Astrocyte of the cerebellum (primary cell): ENCODE measurements around the gene SLIT3.

Experiments used
- DNase-seq: peaks from one replicate; pipeline ENCODE4 v3.0.0-alpha.2; 2011; ENCODE audit warnings: low read depth
- H3K4me3 ChIP-seq: 2 replicates; pipeline ENCODE4 v1.5.1; 2011; ENCODE audit warnings: mild to moderate bottlenecking, low read depth, low read length, moderate library complexity
- in situ Hi-C: cut with HindIII; loops from 2 replicates; pipeline ENCODE4 v1.10.0; 2017; ENCODE audit warnings: low sequenced_read_pairs
- TF ChIP-seq, protein P1 (sequence below): IDR thresholded peaks from 2 replicates; pipeline ENCODE4 v1.5.1; 2012; ENCODE audit warnings: low read length, low read depth, moderate library complexity, mild to moderate bottlenecking; ENCODE audit errors: missing control alignments

SLIT3 gene

GRCh38 chr5:168829922-168830417, 471.0 kb downstream of the SLIT3 start:
- in situ Hi-C loops: no loop called here
- no peak for DNase-seq

DNA sequence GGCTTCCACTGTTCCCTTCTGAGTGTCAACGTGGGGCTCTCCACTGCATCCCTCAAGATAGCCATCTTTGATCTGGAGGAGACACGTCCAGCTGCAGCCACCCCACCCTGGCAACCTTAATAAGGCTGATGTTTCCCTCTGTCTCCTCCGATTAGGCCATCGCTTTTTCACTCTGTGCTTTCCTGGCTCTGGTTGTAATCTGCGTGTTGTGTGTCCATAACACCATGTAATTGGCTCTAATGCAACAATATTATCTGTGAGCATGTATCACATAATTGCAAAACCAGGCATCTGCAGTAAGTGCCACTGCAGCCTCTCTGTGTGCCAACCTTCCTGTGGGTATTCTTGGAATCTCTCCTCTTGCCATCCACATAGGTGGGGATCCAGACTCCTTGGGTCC, 471.9 kb downstream of the SLIT3 start:
- DNase-seq: no peak
- TF ChIP-seq, protein P1, sequence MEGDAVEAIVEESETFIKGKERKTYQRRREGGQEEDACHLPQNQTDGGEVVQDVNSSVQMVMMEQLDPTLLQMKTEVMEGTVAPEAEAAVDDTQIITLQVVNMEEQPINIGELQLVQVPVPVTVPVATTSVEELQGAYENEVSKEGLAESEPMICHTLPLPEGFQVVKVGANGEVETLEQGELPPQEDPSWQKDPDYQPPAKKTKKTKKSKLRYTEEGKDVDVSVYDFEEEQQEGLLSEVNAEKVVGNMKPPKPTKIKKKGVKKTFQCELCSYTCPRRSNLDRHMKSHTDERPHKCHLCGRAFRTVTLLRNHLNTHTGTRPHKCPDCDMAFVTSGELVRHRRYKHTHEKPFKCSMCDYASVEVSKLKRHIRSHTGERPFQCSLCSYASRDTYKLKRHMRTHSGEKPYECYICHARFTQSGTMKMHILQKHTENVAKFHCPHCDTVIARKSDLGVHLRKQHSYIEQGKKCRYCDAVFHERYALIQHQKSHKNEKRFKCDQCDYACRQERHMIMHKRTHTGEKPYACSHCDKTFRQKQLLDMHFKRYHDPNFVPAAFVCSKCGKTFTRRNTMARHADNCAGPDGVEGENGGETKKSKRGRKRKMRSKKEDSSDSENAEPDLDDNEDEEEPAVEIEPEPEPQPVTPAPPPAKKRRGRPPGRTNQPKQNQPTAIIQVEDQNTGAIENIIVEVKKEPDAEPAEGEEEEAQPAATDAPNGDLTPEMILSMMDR: no peak
- no peak overlapping the region for H3K4me3 ChIP-seq
- in situ Hi-C loops: no loop called here

More at GRCh38 chr5:168829922-168830417, 471.0 kb downstream of the SLIT3 start:
- TF ChIP-seq, protein P1: no peak
- H3K4me3 ChIP-seq: no peak overlapping the region

GRCh38 chr5:168827636-168828035, 473.3 kb downstream of the SLIT3 start:
- DNase-seq: no peak
- in situ Hi-C loops: no loop called here
- no peak overlapping the region for H3K4me3 ChIP-seq
- TF ChIP-seq, protein P1: no peak

DNA sequence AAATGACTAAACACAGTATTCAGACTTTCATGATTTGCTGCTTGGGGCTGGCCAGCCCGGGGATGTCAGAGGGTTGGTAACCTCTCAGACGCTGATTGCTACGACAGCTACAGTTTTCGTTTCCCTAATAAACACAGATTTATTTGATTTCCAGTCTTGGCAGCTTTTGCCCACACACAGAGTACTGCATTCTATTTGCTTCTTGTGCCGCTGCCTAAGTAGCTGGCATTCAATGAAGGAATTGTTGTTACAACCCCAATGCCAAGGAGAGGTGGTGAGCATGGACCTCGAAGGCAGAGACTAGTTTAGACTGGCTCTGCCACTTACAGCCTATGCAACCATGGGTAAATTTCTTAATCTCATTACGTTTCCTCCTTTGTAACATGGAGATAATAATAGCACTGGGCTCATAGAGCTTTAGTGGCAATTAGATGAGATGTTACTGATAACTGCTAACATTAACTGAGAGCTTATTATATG, 474.7 kb downstream of the SLIT3 start:
- DNase-seq: no peak
- no peak overlapping the region for H3K4me3 ChIP-seq
- TF ChIP-seq, protein P1: no peak
- in situ Hi-C loops: no loop called here

- H3K4me3 ChIP-seq: no peak overlapping the region
- in situ Hi-C loops: no loop called here
- TF ChIP-seq, protein P1: no peak
- DNase-seq: no peak
Observed at GRCh38 chr5:168822745-168823281, 478.1 kb downstream of the SLIT3 start.

GRCh38 chr5:168822248-168822744, 478.6 kb downstream of the SLIT3 start:
- TF ChIP-seq, protein P1: no peak
- no peak overlapping the region for H3K4me3 ChIP-seq
- in situ Hi-C loops: no loop called here
- DNase-seq: no peak
